RKO (cell line): ENCODE measurements around the gene DERA.
A peak's percentile ranks its signal among the peaks of the same experiment; 100 is the strongest.
"Not testable (repeated sequence)": the region's sequence is repeated elsewhere in the genome, so short reads cannot be mapped to it uniquely, and the experiment has no call there.

Experiments used
- DNase-seq: peaks from one replicate; pipeline ENCODE4 v3.0.0-alpha.2; 2016; ENCODE audit warnings: low spot score

The DERA gene

GRCh38 chr12:16008421-16008824 is 97.3 kb downstream of the DERA start:
- DNase-seq: no peak

GRCh38 chr12:16012117-16012516 is 101.0 kb downstream of the DERA start:
- no peak for DNase-seq

- not testable (repeated sequence) for DNase-seq
These were observed 102.6 kb downstream of the DERA start for GRCh38 chr12:16013722-16014121.

- DNase-seq: not testable (repeated sequence)
These were observed 103.3 kb downstream of the DERA start for GRCh38 chr12:16014394-16014793.

- no peak for DNase-seq
These were observed 105.6 kb downstream of the DERA start for GRCh38 chr12:16016748-16017147.

- DNase-seq: no peak
These were observed 107.2 kb downstream of the DERA start for GRCh38 chr12:16018306-16018705.

GRCh38 chr12:16019136-16019535 is 108.0 kb downstream of the DERA start:
- DNase-seq: no peak

- no peak for DNase-seq
These were observed 108.9 kb downstream of the DERA start for GRCh38 chr12:16020031-16020430.

GRCh38 chr12:16021026-16021425 is 109.9 kb downstream of the DERA start:
- DNase-seq: no peak

GRCh38 chr12:16021676-16022075 is 110.5 kb downstream of the DERA start:
- DNase-seq: no peak

- DNase-seq: no peak
These were observed 115.9 kb downstream of the DERA start for GRCh38 chr12:16027002-16027401.

- no peak for DNase-seq
These were observed 119.6 kb downstream of the DERA start for GRCh38 chr12:16030744-16031143.

GRCh38 chr12:16034136-16034817 is 123.1 kb downstream of the DERA start:
- no peak for DNase-seq

- no peak for DNase-seq
These were observed 124.9 kb downstream of the DERA start for GRCh38 chr12:16036073-16036472.

- DNase-seq: no peak
These were observed 126.4 kb downstream of the DERA start for GRCh38 chr12:16037533-16037932.

GRCh38 chr12:16043480-16043879 is 132.3 kb downstream of the DERA start:
- DNase-seq: no peak

GRCh38 chr12:16046266-16046665 is 135.1 kb downstream of the DERA start:
- DNase-seq: no peak

- no peak for DNase-seq
These were observed 137.4 kb downstream of the DERA start for GRCh38 chr12:16048511-16048910.

- DNase-seq: no peak
These were observed 145.8 kb downstream of the DERA start for GRCh38 chr12:16056910-16057309.

- not testable (repeated sequence) for DNase-seq
These were observed 146.2 kb downstream of the DERA start for GRCh38 chr12:16057351-16057751.

- DNase-seq: peak; percentile 4
These were observed 151.5 kb downstream of the DERA start for GRCh38 chr12:16062611-16063010.

- no peak for DNase-seq
These were observed 152.6 kb downstream of the DERA start for GRCh38 chr12:16063726-16064125.

GRCh38 chr12:16070113-16070512 is 159.0 kb downstream of the DERA start:
- no peak for DNase-seq

- DNase-seq: no peak
These were observed 161.5 kb downstream of the DERA start for GRCh38 chr12:16072678-16073077.
